ENCODE data around the gene C1QTNF7. TPM values are rescaled to one million over a fixed set of nuclear protein-coding genes. Genes with fewer than 3 reads are reported as not detected.

Gene C1QTNF7
- total RNA-seq, 1 donor from 2014 or later, result not detected

- H3K36me3 ChIP-seq (ENCODE audit: insufficient read depth, low read length), result no peaks in the 10 kb centered on the region
- H3K9me3 ChIP-seq (ENCODE audit: insufficient read depth, low read depth, low read length), result no peaks in the 10 kb centered on the region
- no peak for DNase-seq (ENCODE audit: low read depth)
- peaks cover 8% of the 10 kb centered on the region for H3K4me1 Mint-ChIP-seq (ENCODE audit: low read depth, unreplicated experiment)
- TF ChIP-seq CTCF (IDR thresholded peaks at IDR 0.05; ENCODE audit: insufficient read depth, low read depth, low read length), result no peak
- no peak for TF ChIP-seq EZH2 (IDR thresholded peaks at IDR 0.05; ENCODE audit: insufficient read depth, low read length)
- no peaks in the 10 kb centered on the region for H4K20me1 ChIP-seq (ENCODE audit: insufficient read depth, low read length)
- H3K9me3 Mint-ChIP-seq (ENCODE audit: unreplicated experiment), result no peaks in the 10 kb centered on the region
- no peaks in the 10 kb centered on the region for H3K27me3 ChIP-seq (ENCODE audit: insufficient read depth, low read length)
- H3K36me3 Mint-ChIP-seq (ENCODE audit: low read depth, unreplicated experiment), result no peaks in the 10 kb centered on the region
- H2AFZ ChIP-seq (ENCODE audit: low read depth, low read length), result no peak overlapping the region
- peaks cover 2% of the 10 kb centered on the region for H3K27me3 Mint-ChIP-seq (ENCODE audit: low read depth, unreplicated experiment)
- no peak overlapping the region for H3K4me3 ChIP-seq (ENCODE audit: insufficient read depth, low read depth, low read length)
- peak; percentile 26 for FAIRE-seq
- no peak overlapping the region for H3K9ac ChIP-seq (ENCODE audit: low read length)
- H3K79me2 ChIP-seq (ENCODE audit: insufficient read depth, low read length), result no peaks in the 10 kb centered on the region
- no peak overlapping the region for H3K27ac Mint-ChIP-seq (ENCODE audit: unreplicated experiment)
- no peak overlapping the region for H3K27ac ChIP-seq (ENCODE audit: low read depth, low read length)
- peaks cover 4% of the 10 kb centered on the region for H3K4me1 ChIP-seq (ENCODE audit: insufficient read depth, low read length)
- no peak overlapping the region for H3K4me3 Mint-ChIP-seq (ENCODE audit: unreplicated experiment)
- H3K4me2 ChIP-seq (ENCODE audit: low read length), result no peak overlapping the region
These were observed 17.1 kb upstream of the C1QTNF7 start for GRCh38 chr4:15410750-15411149.

- Mint-ChIP-seq H3K36me3 (ENCODE audit: low read depth, unreplicated experiment) (no peaks in the 10 kb centered on the region), H3K27me3 (ENCODE audit: low read depth, unreplicated experiment) (peaks cover 2% of the 10 kb centered on the region), H3K27ac (ENCODE audit: unreplicated experiment) (peak overlapping the region; percentile 34), H3K4me1 (ENCODE audit: low read depth, unreplicated experiment) (peaks cover 9% of the 10 kb centered on the region), H3K9me3 (ENCODE audit: unreplicated experiment) (no peaks in the 10 kb centered on the region), H3K4me3 (ENCODE audit: unreplicated experiment) (no peak overlapping the region)
- no peak for TF ChIP-seq EZH2 (IDR thresholded peaks at IDR 0.05; ENCODE audit: insufficient read depth, low read length)
- TF ChIP-seq CTCF (IDR thresholded peaks at IDR 0.05; ENCODE audit: insufficient read depth, low read depth, low read length), result no peak
- H3K9ac ChIP-seq (ENCODE audit: low read length), result no peak overlapping the region
- H3K4me3 ChIP-seq (ENCODE audit: insufficient read depth, low read depth, low read length), result no peak overlapping the region
- no peaks in the 10 kb centered on the region for H3K27me3 ChIP-seq (ENCODE audit: insufficient read depth, low read length)
- peaks cover 4% of the 10 kb centered on the region for H3K4me1 ChIP-seq (ENCODE audit: insufficient read depth, low read length)
- H3K4me2 ChIP-seq (ENCODE audit: low read length), result no peak overlapping the region
- FAIRE-seq (no peak), DNase-seq (ENCODE audit: low read depth) (no peak)
- no peaks in the 10 kb centered on the region for H3K79me2 ChIP-seq (ENCODE audit: insufficient read depth, low read length)
- no peaks in the 10 kb centered on the region for H4K20me1 ChIP-seq (ENCODE audit: insufficient read depth, low read length)
- no peaks in the 10 kb centered on the region for H3K9me3 ChIP-seq (ENCODE audit: insufficient read depth, low read depth, low read length)
- H3K27ac ChIP-seq (ENCODE audit: low read depth, low read length), result no peak overlapping the region
- H3K36me3 ChIP-seq (ENCODE audit: insufficient read depth, low read length), result no peaks in the 10 kb centered on the region
- H2AFZ ChIP-seq (ENCODE audit: low read depth, low read length), result no peak overlapping the region
These were observed 15.4 kb upstream of the C1QTNF7 start for GRCh38 chr4:15412461-15412860.

- Histone ChIP-seq H3K79me2 (ENCODE audit: insufficient read depth, low read length) (no peaks in the 10 kb centered on the region), H3K27me3 (ENCODE audit: insufficient read depth, low read length) (no peaks in the 10 kb centered on the region), H3K36me3 (ENCODE audit: insufficient read depth, low read length) (no peaks in the 10 kb centered on the region), H3K4me1 (ENCODE audit: insufficient read depth, low read length) (peaks cover 4% of the 10 kb centered on the region), H3K4me2 (ENCODE audit: low read length) (no peak overlapping the region), H4K20me1 (ENCODE audit: insufficient read depth, low read length) (no peaks in the 10 kb centered on the region), H3K4me3 (ENCODE audit: insufficient read depth, low read depth, low read length) (no peak overlapping the region), H3K9me3 (ENCODE audit: insufficient read depth, low read depth, low read length) (no peaks in the 10 kb centered on the region), H3K27ac (ENCODE audit: low read depth, low read length) (no peak overlapping the region), H2AFZ (ENCODE audit: low read depth, low read length) (no peak overlapping the region), H3K9ac (ENCODE audit: low read length) (no peak overlapping the region)
- DNase-seq (ENCODE audit: low read depth) (no peak), FAIRE-seq (no peak)
- Mint-ChIP-seq H3K4me3 (ENCODE audit: unreplicated experiment) (no peak overlapping the region), H3K9me3 (ENCODE audit: unreplicated experiment) (no peaks in the 10 kb centered on the region), H3K27me3 (ENCODE audit: low read depth, unreplicated experiment) (peaks cover 2% of the 10 kb centered on the region), H3K27ac (ENCODE audit: unreplicated experiment) (no peak overlapping the region), H3K4me1 (ENCODE audit: low read depth, unreplicated experiment) (peaks cover 9% of the 10 kb centered on the region), H3K36me3 (ENCODE audit: low read depth, unreplicated experiment) (no peaks in the 10 kb centered on the region)
- no peak for TF ChIP-seq CTCF (IDR thresholded peaks at IDR 0.05; ENCODE audit: insufficient read depth, low read depth, low read length)
- TF ChIP-seq EZH2 (IDR thresholded peaks at IDR 0.05; ENCODE audit: insufficient read depth, low read length), result no peak
These were observed 14.7 kb upstream of the C1QTNF7 start for GRCh38 chr4:15413010-15413622.

Measured in astrocyte (in vitro differentiated cells and primary cell).